T-cell (primary cell): Measurements from ENCODE around the gene LRRC73. TPM values are rescaled to one million over a fixed set of nuclear protein-coding genes. Genes with fewer than 3 reads are reported as not detected.

Experiments used
- total RNA-seq, 35 experiments: library from RNA in 6 of 35; stranded (reverse) in 6 of 35; fragments of 120-200 nt in 1 of 35; gene quantifications; one replicate each; pipeline versions ENCODE4 v1.2.1 to v1.2.4 and lab custom pipeline; 2013 to 2026

The LRRC73 gene
- total RNA-seq, 5 donors from 2014 or later (not counting 1 experiment from before 2014, with no cell fraction given) = 0.53 to 0.95 (median 0.76) TPM; not detected in 2

Other genes starting within 250 kb of the LRRC73 start
- not detected for gene SLC22A7, start 212.1 kb downstream of the LRRC73 start, total RNA-seq
- 1 to 10 TPM; 1.3 to 4.2 (median 2.8) TPM for gene CRIP3, start 201.5 kb downstream of the LRRC73 start, total RNA-seq
- gene ZNF318, start 140.7 kb downstream of the LRRC73 start, total RNA-seq = 10 to 100 TPM; 24.3 to 33.5 (median 26.2) TPM
- gene ABCC10, start 82.8 kb downstream of the LRRC73 start, total RNA-seq = 10 to 100 TPM; 57.8 to 85.4 (median 75.5) TPM
- 1 to 10 TPM in 4 of 5 donors, under 1 TPM in 1; 0.47 to 2.1 (median 1.4) TPM for gene DLK2, start 54.8 kb downstream of the LRRC73 start, total RNA-seq
- 10 to 100 TPM; 30.8 to 51.9 (median 50.6) TPM for gene TJAP1, start 32.8 kb downstream of the LRRC73 start, total RNA-seq
- gene YIPF3, start 6.6 kb upstream of the LRRC73 start, total RNA-seq = 10 to 100 TPM; 43.7 to 85.0 (median 80.0) TPM
- 10 to 100 TPM; 42.3 to 49.8 (median 46.1) TPM for gene POLR1C, start 6.7 kb upstream of the LRRC73 start, total RNA-seq
- 10 to 100 TPM; 48.2 to 51.4 (median 50.3) TPM for gene XPO5, start 65.7 kb upstream of the LRRC73 start, total RNA-seq
- gene POLH, start 65.8 kb upstream of the LRRC73 start, total RNA-seq = 10 to 100 TPM; 14.4 to 38.5 (median 25.6) TPM
- gene GTPBP2, start 118.9 kb upstream of the LRRC73 start, total RNA-seq = 10 to 100 TPM; 58.4 to 87.0 (median 75.2) TPM
- gene MAD2L1BP, start 125.5 kb upstream of the LRRC73 start, total RNA-seq = 10 to 100 TPM; 16.6 to 32.1 (median 28.9) TPM
- not detected for gene RSPH9, start 134.7 kb upstream of the LRRC73 start, total RNA-seq
- 10 to 100 TPM; 22.9 to 34.9 (median 30.6) TPM for gene MRPS18A, start 177.4 kb upstream of the LRRC73 start, total RNA-seq